ENCODE measurements around the gene ERGIC1.

ERGIC1 gene

GRCh38 chr5:172935096-172935495, 101.0 kb downstream of the ERGIC1 start:
- Mint-ChIP-seq H3K27me3 (no peaks in the 10 kb centered on the region), H3K36me3 (peaks cover 3% of the 10 kb centered on the region), H3K9me3 (no peaks in the 10 kb centered on the region), H3K27ac (no peak overlapping the region), H3K4me3 (no peak overlapping the region), H3K4me1 (peaks cover 7% of the 10 kb centered on the region)

- Mint-ChIP-seq H3K36me3 (peaks cover 5% of the 10 kb centered on the region), H3K27me3 (no peaks in the 10 kb centered on the region), H3K4me1 (peaks cover 7% of the 10 kb centered on the region), H3K9me3 (no peaks in the 10 kb centered on the region), H3K27ac (no peak overlapping the region), H3K4me3 (no peak overlapping the region)
Measured at GRCh38 chr5:172936401-172936800, 102.3 kb downstream of the ERGIC1 start.

- no peaks in the 10 kb centered on the region for H3K27me3 Mint-ChIP-seq
- H3K36me3 Mint-ChIP-seq: peaks cover 5% of the 10 kb centered on the region
- H3K27ac Mint-ChIP-seq: no peak overlapping the region
- H3K4me1 Mint-ChIP-seq: no peaks in the 10 kb centered on the region
- H3K4me3 Mint-ChIP-seq: no peak overlapping the region
- H3K9me3 Mint-ChIP-seq: no peaks in the 10 kb centered on the region
Measured at GRCh38 chr5:172939071-172939470, 105.0 kb downstream of the ERGIC1 start.

GRCh38 chr5:172939611-172940267, 105.7 kb downstream of the ERGIC1 start:
- peaks cover 5% of the 10 kb centered on the region for H3K36me3 Mint-ChIP-seq
- no peak overlapping the region for H3K27ac Mint-ChIP-seq
- no peaks in the 10 kb centered on the region for H3K27me3 Mint-ChIP-seq
- no peaks in the 10 kb centered on the region for H3K9me3 Mint-ChIP-seq
- H3K4me1 Mint-ChIP-seq: no peaks in the 10 kb centered on the region
- no peak overlapping the region for H3K4me3 Mint-ChIP-seq

- no peaks in the 10 kb centered on the region for H3K9me3 Mint-ChIP-seq
- H3K36me3 Mint-ChIP-seq: peaks cover 7% of the 10 kb centered on the region
- no peaks in the 10 kb centered on the region for H3K27me3 Mint-ChIP-seq
- no peak overlapping the region for H3K4me3 Mint-ChIP-seq
- no peaks in the 10 kb centered on the region for H3K4me1 Mint-ChIP-seq
- no peak overlapping the region for H3K27ac Mint-ChIP-seq
Measured at GRCh38 chr5:172940268-172941066, 106.4 kb downstream of the ERGIC1 start.

GRCh38 chr5:172941067-172941516, 107.0 kb downstream of the ERGIC1 start:
- H3K4me3 Mint-ChIP-seq: no peak overlapping the region
- H3K36me3 Mint-ChIP-seq: peaks cover 7% of the 10 kb centered on the region
- no peaks in the 10 kb centered on the region for H3K9me3 Mint-ChIP-seq
- no peaks in the 10 kb centered on the region for H3K4me1 Mint-ChIP-seq
- H3K27ac Mint-ChIP-seq: no peak overlapping the region
- H3K27me3 Mint-ChIP-seq: no peaks in the 10 kb centered on the region

- Mint-ChIP-seq H3K4me3 (no peak overlapping the region), H3K4me1 (no peaks in the 10 kb centered on the region), H3K9me3 (no peaks in the 10 kb centered on the region), H3K27ac (no peak overlapping the region), H3K27me3 (no peaks in the 10 kb centered on the region), H3K36me3 (peaks cover 5% of the 10 kb centered on the region)
Measured at GRCh38 chr5:172942556-172942955, 108.5 kb downstream of the ERGIC1 start.

GRCh38 chr5:172943283-172943841, 109.3 kb downstream of the ERGIC1 start:
- H3K27ac Mint-ChIP-seq: no peak overlapping the region
- no peaks in the 10 kb centered on the region for H3K27me3 Mint-ChIP-seq
- no peak overlapping the region for H3K4me3 Mint-ChIP-seq
- peaks cover 5% of the 10 kb centered on the region for H3K36me3 Mint-ChIP-seq
- H3K4me1 Mint-ChIP-seq: no peaks in the 10 kb centered on the region
- H3K9me3 Mint-ChIP-seq: no peaks in the 10 kb centered on the region

GRCh38 chr5:172943906-172944305, 109.9 kb downstream of the ERGIC1 start:
- no peaks in the 10 kb centered on the region for H3K9me3 Mint-ChIP-seq
- peaks cover 5% of the 10 kb centered on the region for H3K36me3 Mint-ChIP-seq
- H3K4me3 Mint-ChIP-seq: no peak overlapping the region
- no peaks in the 10 kb centered on the region for H3K27me3 Mint-ChIP-seq
- H3K4me1 Mint-ChIP-seq: no peaks in the 10 kb centered on the region
- H3K27ac Mint-ChIP-seq: no peak overlapping the region

- Mint-ChIP-seq H3K4me1 (no peaks in the 10 kb centered on the region), H3K27me3 (no peaks in the 10 kb centered on the region), H3K36me3 (peaks cover 5% of the 10 kb centered on the region), H3K4me3 (no peak overlapping the region), H3K9me3 (no peaks in the 10 kb centered on the region), H3K27ac (no peak overlapping the region)
Measured at GRCh38 chr5:172944741-172945140, 110.7 kb downstream of the ERGIC1 start.

- no peaks in the 10 kb centered on the region for H3K4me1 Mint-ChIP-seq
- no peaks in the 10 kb centered on the region for H3K9me3 Mint-ChIP-seq
- no peak overlapping the region for H3K4me3 Mint-ChIP-seq
- no peak overlapping the region for H3K27ac Mint-ChIP-seq
- no peaks in the 10 kb centered on the region for H3K27me3 Mint-ChIP-seq
- peaks cover 5% of the 10 kb centered on the region for H3K36me3 Mint-ChIP-seq
Measured at GRCh38 chr5:172945151-172945550, 111.1 kb downstream of the ERGIC1 start.

- no peaks in the 10 kb centered on the region for H3K4me1 Mint-ChIP-seq
- no peak overlapping the region for H3K27ac Mint-ChIP-seq
- no peaks in the 10 kb centered on the region for H3K27me3 Mint-ChIP-seq
- peaks cover 5% of the 10 kb centered on the region for H3K36me3 Mint-ChIP-seq
- no peak overlapping the region for H3K4me3 Mint-ChIP-seq
- no peaks in the 10 kb centered on the region for H3K9me3 Mint-ChIP-seq
Measured at GRCh38 chr5:172946146-172946545, 112.1 kb downstream of the ERGIC1 start.

GRCh38 chr5:172949426-172949825, 115.4 kb downstream of the ERGIC1 start:
- Mint-ChIP-seq H3K4me3 (no peak overlapping the region), H3K9me3 (no peaks in the 10 kb centered on the region), H3K4me1 (no peaks in the 10 kb centered on the region), H3K27me3 (no peaks in the 10 kb centered on the region), H3K36me3 (peaks cover 2% of the 10 kb centered on the region), H3K27ac (no peak overlapping the region)

GRCh38 chr5:172950176-172950965, 116.3 kb downstream of the ERGIC1 start:
- H3K27ac Mint-ChIP-seq: no peak overlapping the region
- no peaks in the 10 kb centered on the region for H3K9me3 Mint-ChIP-seq
- H3K36me3 Mint-ChIP-seq: no peaks in the 10 kb centered on the region
- no peak overlapping the region for H3K4me3 Mint-ChIP-seq
- H3K4me1 Mint-ChIP-seq: no peaks in the 10 kb centered on the region
- H3K27me3 Mint-ChIP-seq: no peaks in the 10 kb centered on the region

- no peaks in the 10 kb centered on the region for H3K4me1 Mint-ChIP-seq
- H3K27me3 Mint-ChIP-seq: no peaks in the 10 kb centered on the region
- H3K9me3 Mint-ChIP-seq: no peaks in the 10 kb centered on the region
- H3K4me3 Mint-ChIP-seq: no peak overlapping the region
- no peaks in the 10 kb centered on the region for H3K36me3 Mint-ChIP-seq
- H3K27ac Mint-ChIP-seq: no peak overlapping the region
Measured at GRCh38 chr5:172951371-172952033, 117.5 kb downstream of the ERGIC1 start.

Measured in activated naive CD4-positive, alpha-beta T cell treated with anti-CD3 and anti-CD28 coated beads, Interleukin-2, amount 50 U/mL, for 24 hours (primary cell).